Transverse colon (tissue), 4 donors: ENCODE data around the gene TMEM108.

Experiments
- CTCF ChIP-seq, 5 experiments: fragments of 200-600 bp in 3 of 5; fragments of 450-650 bp in 2 of 5; sonication (generic) in 3 of 5; IDR thresholded peaks; 1 replicate in 2 of 5; 2 replicates in 3 of 5; pipeline ENCODE4 v1.5.1; 2016 to 2017; ENCODE audit warnings: antibody characterized with exemption in 5 of 5, inconsistent platforms in 3 of 5, mild to moderate bottlenecking in 2 of 5, moderate library complexity in 1 of 5
- EP300 ChIP-seq: sonication (generic); formaldehyde crosslinking; IDR thresholded peaks from one replicate; pipeline ENCODE4 v1.6.1; 2017; ENCODE audit warnings: antibody characterized with exemption, low read depth
- POLR2A ChIP-seq: fragments of 450-650 bp; IDR thresholded peaks from one replicate; pipeline ENCODE4 v1.6.1; 2016; ENCODE audit warnings: antibody characterized with exemption, mild to moderate bottlenecking, moderate library complexity
- POLR2AphosphoS5 ChIP-seq, 3 donors: sonication (generic); formaldehyde crosslinking; IDR thresholded peaks; one replicate each; pipeline ENCODE4 v1.6.1; 2016; ENCODE audit warnings: antibody characterized with exemption in 3 of 3

- TF ChIP-seq POLR2A: no peak
- TF ChIP-seq CTCF (IDR thresholded peaks at IDR 0.05): no peak
- TF ChIP-seq POLR2AphosphoS5 (IDR thresholded peaks at IDR 0.05): no peak
- no peak for TF ChIP-seq EP300
Observed at GRCh38 chr3:133428552-133428951, 390.4 kb downstream of the TMEM108 start.
